NCI-H1436 (cell line): ENCODE data around the gene MBOAT1.
"Not testable (repeated sequence)": the region's sequence is repeated elsewhere in the genome, so short reads cannot be mapped to it uniquely, and the experiment has no call there.

ENCODE experiments used
- DNase-seq: peaks from one replicate; lab custom pipeline; 2025; lab: John Stamatoyannopoulos, UW

Gene MBOAT1

GRCh38 chr6:20170455-20171148 is 41.7 kb downstream of the MBOAT1 start:
- no peak for DNase-seq

- no peak for DNase-seq
Observed at GRCh38 chr6:20169786-20170185, 42.5 kb downstream of the MBOAT1 start.

- DNase-seq: no peak
Observed at GRCh38 chr6:20169119-20169557, 43.1 kb downstream of the MBOAT1 start.

GRCh38 chr6:20168690-20169089 is 43.6 kb downstream of the MBOAT1 start:
- no peak for DNase-seq

- DNase-seq: no peak
Observed at GRCh38 chr6:20167601-20168000, 44.7 kb downstream of the MBOAT1 start.

GRCh38 chr6:20166210-20166609 is 46.1 kb downstream of the MBOAT1 start:
- no peak for DNase-seq

- DNase-seq: no peak
Observed at GRCh38 chr6:20162515-20162914, 49.8 kb downstream of the MBOAT1 start.

GRCh38 chr6:20160541-20161283 is 51.6 kb downstream of the MBOAT1 start:
- DNase-seq: no peak

- DNase-seq: no peak
Observed at GRCh38 chr6:20159781-20160540, 52.3 kb downstream of the MBOAT1 start.

- DNase-seq: no peak
Observed at GRCh38 chr6:20159098-20159497, 53.2 kb downstream of the MBOAT1 start.

- no peak for DNase-seq
Observed at GRCh38 chr6:20158676-20159075, 53.6 kb downstream of the MBOAT1 start.

GRCh38 chr6:20156824-20157223 is 55.4 kb downstream of the MBOAT1 start:
- no peak for DNase-seq

GRCh38 chr6:20154753-20155152 is 57.5 kb downstream of the MBOAT1 start:
- DNase-seq: no peak

- no peak for DNase-seq
Observed at GRCh38 chr6:20153194-20153593, 59.1 kb downstream of the MBOAT1 start.

GRCh38 chr6:20148433-20148832 is 63.8 kb downstream of the MBOAT1 start:
- DNase-seq: no peak

- no peak for DNase-seq
Observed at GRCh38 chr6:20147469-20147868, 64.8 kb downstream of the MBOAT1 start.

- DNase-seq: not testable (repeated sequence)
Observed at GRCh38 chr6:20146831-20147230, 65.4 kb downstream of the MBOAT1 start.

- no peak for DNase-seq
Observed at GRCh38 chr6:20146291-20146690, 66.0 kb downstream of the MBOAT1 start.

- DNase-seq: no peak
Observed at GRCh38 chr6:20142866-20143265, 69.4 kb downstream of the MBOAT1 start.

GRCh38 chr6:20141931-20142330 is 70.3 kb downstream of the MBOAT1 start:
- no peak for DNase-seq

- DNase-seq: not testable (repeated sequence)
Observed at GRCh38 chr6:20139127-20139963, 72.9 kb downstream of the MBOAT1 start.

GRCh38 chr6:20137837-20138236 is 74.4 kb downstream of the MBOAT1 start:
- DNase-seq: no peak
